NCI-H1105 (cell line): Measurements from ENCODE around the gene CDH6.
"Not testable (repeated sequence)": the region's sequence is repeated elsewhere in the genome, so short reads cannot be mapped to it uniquely, and the experiment has no call there.

Experiments used
- DNase-seq: peaks from one replicate; lab custom pipeline; 2025; lab: John Stamatoyannopoulos, UW

CDH6 gene

DNA sequence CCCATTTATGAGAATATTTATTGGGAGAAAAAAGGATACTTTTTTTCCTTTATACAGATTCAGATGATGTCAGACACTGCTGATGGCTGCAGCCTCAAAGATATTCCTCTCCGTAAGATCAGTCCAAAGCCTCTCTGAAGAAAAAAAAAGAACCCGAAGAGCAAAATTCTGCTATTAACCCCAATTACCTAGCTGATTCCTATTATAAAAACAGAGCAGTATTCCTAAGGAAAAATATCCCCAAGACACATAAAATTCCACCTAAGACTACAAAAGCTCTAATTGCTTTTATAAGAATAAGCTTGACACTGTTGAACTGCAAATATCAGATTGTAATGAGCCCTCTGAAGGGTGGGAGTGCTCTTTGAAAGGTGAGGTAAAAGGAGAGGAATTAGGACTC is 138.7 kb downstream of the CDH6 start:
- DNase-seq, result no peak

DNA sequence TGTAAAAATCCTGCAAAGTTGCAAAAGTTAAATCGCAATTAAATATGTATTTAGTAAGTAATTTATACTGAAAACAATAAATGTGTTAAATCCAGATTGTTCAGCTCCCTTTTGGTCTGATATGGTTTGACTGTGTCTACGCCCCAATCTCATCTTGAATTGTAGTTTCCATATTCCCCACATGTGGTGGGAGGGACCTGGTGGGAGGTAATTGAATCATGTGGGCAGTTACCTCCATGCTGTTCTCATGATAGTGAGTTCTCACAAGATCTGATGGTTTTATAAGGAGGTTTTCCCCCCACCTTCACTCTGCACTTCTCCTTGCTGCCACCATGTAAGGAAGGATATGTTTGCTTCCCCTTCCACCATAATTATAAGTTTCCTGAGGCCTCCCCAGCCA is 140.0 kb downstream of the CDH6 start:
- no peak for DNase-seq

DNA sequence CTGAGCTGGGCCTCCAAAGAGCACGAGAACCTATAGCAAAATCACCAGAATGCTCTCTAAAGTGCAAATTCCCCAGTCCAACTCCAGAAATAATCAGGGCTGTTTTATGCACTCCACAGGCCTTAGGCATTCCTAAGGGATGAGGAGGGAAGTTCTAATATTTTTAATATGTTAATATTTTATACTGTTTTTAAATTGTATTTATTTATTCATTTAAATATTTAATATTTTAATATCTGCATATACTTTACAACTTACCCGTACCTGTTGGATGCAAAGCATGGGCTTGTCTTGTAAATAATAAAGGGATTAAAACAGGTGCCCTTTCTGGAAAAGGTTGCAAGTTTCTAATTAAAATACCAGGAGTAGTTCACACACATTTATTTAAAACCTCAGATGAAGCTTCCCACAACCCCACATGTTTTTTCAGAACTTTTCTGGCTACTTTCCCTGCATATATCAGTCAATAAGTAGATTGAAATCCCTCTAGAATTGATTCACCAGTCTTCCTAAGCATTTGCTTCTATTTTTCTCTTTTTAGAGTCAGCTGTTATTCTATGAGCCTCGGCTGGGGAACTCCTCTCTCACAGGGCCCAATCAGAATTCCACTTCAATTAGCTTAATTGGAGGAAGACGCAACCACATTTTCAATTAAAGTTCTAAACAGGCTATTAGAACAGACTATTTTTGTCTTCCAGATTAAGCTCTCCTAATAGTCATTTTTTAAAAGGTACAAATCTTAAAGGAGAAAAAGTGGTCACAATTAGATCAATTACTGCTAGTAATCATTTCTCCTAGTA is 140.8 kb downstream of the CDH6 start:
- DNase-seq, result no peak

- DNase-seq, result no peak
Measured at GRCh38 chr5:31335456-31335855, 142.0 kb downstream of the CDH6 start.

DNA sequence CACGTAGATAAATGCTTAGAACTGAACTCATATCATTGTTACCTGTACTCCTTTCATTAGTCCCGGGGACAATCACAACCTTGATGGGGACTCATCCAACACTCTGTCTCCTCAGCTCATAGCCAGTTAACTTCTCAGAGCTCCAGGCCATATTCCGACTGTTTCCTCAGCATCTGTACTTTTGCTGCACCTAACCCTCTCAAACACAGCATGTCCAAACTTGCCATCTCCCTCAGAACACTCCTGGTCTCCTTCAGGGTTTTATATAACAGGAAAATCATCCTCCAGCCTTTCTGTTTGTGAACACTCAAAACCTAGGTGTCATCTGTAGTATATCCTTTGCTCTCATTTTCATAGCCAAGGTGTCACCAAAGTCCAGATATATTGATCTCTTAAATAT is 150.5 kb downstream of the CDH6 start:
- no peak for DNase-seq

DNA sequence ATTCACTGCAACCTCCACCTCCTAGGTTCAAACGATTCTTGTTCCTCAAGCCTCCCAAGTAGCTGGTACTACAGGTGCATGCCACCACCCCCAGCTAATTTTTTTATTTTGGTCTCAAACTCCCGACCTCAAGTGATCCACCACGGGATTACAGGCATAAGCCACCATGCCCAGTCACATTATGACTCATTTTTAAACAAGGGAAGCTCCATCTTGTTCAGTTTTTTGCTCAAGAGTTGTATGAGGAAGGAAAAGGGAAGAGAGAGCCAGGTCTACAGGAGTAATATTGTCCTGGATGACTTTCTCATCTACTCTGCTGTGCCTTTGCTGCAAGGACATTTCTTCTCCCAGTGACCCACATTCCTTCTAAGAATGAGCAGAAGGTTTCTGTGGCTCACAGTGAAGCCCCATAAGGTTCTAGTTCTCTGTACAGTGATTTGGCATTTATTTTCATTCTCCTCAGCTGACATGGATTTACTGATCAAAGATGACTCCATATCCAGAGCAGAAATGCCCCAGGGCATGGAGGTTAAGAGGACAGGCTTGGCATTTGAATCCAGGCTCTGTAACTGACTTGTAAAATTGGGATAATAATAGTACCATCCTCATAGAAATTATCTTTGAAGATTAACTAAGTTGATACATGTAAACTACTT is 153.5 kb downstream of the CDH6 start:
- DNase-seq, result no peak

DNA sequence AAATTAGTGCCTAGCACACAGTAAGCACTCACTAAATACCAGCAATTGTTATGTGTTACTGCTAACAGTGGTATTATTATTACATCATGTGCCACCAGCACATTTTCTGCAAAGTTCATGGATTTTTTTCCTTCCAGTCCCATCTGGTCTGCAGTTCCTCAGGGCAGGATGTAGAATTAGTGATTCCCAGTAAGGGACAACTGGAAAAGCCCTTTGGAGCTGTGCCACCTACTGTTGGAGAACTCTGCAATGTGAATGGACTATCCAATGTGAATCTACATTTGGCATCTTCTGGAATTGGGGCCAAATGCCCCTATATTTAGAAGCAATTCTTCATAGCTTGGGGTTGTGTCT is 154.0 kb downstream of the CDH6 start:
- DNase-seq, result no peak

- no peak for DNase-seq
Measured at GRCh38 chr5:31350395-31350794, 156.9 kb downstream of the CDH6 start.

DNA sequence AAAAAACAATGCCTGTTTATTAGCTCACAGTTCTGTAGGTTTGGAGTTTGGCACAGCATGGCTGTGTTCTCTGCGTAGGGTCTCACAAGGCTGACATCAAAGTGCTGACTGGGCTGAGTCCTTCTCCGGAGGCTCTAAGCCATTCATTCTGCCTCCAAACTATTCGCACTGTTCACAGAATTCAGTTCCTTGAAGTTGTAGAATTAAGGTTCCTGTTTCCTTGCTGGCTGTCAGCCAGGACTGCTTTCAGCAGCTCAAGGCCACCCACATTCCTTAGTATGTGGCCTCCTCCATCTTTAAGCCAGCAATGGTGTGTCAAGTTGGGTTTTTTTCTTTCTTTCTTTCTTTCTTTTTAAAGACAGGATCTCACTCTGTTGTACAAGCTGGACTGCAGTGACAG is 161.9 kb downstream of the CDH6 start:
- no peak for DNase-seq

GRCh38 chr5:31357038-31357437 is 163.6 kb downstream of the CDH6 start:
- no peak for DNase-seq

DNA sequence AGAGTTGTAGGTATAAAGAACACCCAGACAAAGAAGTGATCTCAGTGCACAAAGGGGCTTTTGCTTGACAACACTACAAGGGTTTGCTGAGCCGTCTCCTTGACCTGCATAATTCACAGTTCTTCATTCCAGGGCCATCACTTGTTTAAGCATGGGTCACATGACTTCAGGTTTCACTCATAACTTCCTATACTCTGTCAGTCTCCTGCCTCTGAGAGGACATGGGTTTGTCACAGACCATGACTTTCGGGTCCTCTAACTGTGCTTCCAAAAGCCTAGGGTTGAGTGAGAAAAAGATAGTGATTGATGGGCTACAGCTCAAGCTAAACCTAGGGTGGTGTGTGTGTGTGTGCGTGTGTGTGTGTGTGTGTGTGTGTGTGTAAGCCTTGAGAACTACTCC is 166.4 kb downstream of the CDH6 start:
- DNase-seq, result no peak

- no peak for DNase-seq
Measured at GRCh38 chr5:31361234-31361633, 167.7 kb downstream of the CDH6 start.

- not testable (repeated sequence) for DNase-seq
Measured at GRCh38 chr5:31361704-31362528, 168.4 kb downstream of the CDH6 start.

- no peak for DNase-seq
Measured at GRCh38 chr5:31362529-31362900, 169.0 kb downstream of the CDH6 start.

DNA sequence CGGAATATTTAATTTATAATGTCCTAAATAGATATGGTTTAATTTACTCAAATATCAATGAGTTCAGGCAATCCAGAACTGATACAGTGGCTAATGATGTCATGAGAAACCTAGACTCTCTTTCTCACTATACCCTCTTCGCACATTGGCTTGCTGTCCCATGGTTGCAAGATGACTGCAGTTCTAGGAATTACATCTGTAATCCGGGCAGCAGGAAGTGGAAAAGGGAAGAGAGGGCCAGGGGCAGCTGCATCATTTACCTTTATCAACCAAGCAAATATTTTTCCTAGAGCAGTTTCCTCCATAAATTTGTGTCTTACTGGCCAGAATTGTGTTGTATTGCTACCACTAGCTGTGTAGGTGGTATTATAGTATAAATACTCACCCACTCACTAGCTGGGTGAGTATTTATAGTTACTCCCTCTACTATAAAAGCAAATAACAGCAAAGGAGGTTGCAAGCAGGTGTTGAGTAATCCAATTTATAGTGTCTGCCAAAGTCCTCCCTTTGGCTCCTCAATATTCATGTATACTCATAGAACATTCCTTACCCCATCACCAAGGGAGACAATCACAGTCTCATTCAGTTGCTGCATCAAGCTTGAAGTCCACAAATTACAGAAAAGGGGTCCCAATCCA is 169.6 kb downstream of the CDH6 start:
- no peak for DNase-seq

GRCh38 chr5:31364881-31365636 is 171.6 kb downstream of the CDH6 start:
- DNase-seq, result no peak

DNA sequence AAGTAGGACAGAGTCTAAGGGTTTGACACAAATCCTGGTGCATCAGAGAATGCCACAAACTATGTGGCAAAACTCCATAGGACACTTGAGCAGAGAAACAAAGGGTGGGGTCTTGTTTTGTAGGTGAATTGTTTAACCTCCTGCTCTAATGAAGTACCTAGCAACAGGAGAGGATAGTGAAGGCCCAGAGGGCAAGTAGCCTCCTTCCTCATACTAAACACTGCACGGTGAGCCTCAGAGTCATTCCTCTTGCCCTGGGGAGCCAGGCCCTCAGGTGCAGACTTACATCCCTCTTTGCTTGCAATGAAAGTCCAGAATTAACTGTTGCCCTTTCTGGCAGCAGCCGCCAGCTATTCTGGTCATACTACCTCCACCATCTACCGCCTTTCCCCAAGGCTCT is 172.3 kb downstream of the CDH6 start:
- DNase-seq, result no peak

DNA sequence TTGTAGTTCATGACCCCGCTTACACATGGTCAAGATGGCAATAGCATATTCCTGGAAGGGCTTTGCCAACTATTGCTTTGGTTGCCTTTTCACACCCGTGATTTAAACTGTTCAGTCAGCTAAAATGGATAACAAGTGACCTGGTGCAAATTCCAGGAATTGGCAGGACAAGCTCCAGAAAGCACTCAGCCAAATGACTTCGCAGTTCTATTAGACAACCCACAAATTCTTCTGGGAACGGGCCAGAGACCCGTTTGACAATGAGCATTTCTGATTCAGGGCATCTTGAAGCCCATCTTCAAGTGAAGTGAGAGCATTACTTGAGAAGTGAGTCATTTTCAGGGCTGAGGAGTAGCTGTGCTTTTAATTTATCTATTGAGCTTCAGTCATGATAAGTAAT is 173.5 kb downstream of the CDH6 start:
- no peak for DNase-seq

- no peak for DNase-seq
Measured at GRCh38 chr5:31372124-31372523, 178.6 kb downstream of the CDH6 start.

DNA sequence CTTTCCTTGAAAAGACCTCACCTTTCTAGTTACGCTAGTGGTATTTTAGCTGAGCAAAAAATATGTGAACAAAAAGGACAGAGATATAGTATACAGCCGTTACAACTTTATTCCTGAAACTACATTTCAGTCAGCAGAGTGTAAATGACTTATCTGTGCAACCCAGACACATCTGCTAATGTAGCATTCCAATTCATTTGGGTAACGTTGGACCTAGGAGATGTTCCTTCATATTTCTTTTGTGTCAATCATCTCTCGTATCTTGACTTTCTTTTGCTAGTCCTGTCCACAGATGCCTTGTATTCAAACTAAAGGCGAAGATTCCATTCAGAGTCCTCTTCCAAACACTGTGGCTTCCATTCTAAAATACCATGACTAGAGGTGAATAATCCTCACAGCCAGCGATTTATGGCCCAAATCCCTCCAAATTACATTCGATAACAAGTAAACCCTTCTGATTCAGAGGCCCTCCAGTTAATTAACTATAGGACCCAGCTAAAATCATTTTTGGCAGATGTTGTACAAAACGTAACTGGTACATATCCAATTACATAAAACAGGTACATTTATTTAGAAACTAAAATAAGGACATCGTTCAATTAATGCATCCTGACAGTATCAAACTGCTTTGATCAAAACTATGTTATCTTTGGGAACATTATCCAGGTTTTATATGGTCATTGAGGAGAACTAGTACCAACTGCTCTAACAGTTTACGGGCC is 182.7 kb downstream of the CDH6 start:
- DNase-seq, result no peak

DNA sequence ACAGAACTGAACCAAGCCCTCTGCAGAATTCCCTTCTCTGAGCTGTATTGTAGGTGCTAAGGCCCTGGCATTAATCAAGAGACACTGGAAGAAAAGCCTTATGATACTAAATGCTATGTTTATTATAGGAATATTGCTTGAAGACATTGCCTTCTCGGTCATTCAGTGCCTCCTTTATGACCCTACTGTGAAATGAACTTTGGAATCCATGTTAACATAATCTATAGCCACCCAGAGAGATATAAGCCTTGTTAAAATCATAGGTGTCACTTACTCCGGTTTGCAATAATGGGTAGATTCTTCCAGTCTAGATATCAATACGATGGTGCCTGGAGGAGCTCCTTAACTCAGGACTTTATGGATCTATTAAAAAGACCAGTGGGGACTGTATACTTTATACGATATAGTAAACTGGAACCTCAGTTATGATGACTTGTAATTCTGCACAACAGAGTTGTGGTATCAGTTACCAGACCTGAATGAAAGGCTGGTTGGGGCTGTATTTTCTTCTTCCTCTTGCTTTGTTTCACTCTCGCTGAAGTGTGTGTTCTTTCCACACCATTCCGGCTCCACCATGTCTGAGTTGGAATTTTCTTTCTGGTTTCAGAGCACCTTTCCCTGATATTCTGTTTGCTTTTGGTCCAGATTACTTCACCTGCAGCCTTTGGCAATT is 183.9 kb downstream of the CDH6 start:
- no peak for DNase-seq
